ENCODE measurements around the gene C3orf49.
A peak's percentile ranks its signal among the peaks of the same experiment; 100 is the strongest.

The C3orf49 gene

GRCh38 chr3:63819151-63819398 is at the start of gene C3orf49:
TSS of gene C3orf49 (plus strand) at chr3:63819299. CDS start at chr3:63819472, 173 bp downstream.
- no peak for DNase-seq

- DNase-seq, result no peak
Observed at GRCh38 chr3:63774781-63775180, 44.3 kb upstream of the C3orf49 start.

GRCh38 chr3:63779227-63779626 is 39.9 kb upstream of the C3orf49 start:
- no peak for DNase-seq

- DNase-seq, result no peak
Observed at GRCh38 chr3:63791974-63792373, 27.1 kb upstream of the C3orf49 start.

- DNase-seq, result no peak
Observed at GRCh38 chr3:63795438-63795837, 23.7 kb upstream of the C3orf49 start.

- no peak for DNase-seq
Observed at GRCh38 chr3:63798544-63798943, 20.6 kb upstream of the C3orf49 start.

- DNase-seq, result no peak
Observed at GRCh38 chr3:63798949-63799348, 20.1 kb upstream of the C3orf49 start.

GRCh38 chr3:63800097-63800496 is 19.0 kb upstream of the C3orf49 start:
- no peak for DNase-seq

GRCh38 chr3:63803911-63804310 is 15.2 kb upstream of the C3orf49 start:
- no peak for DNase-seq

- DNase-seq, result no peak
Observed at GRCh38 chr3:63807961-63808565, 11.0 kb upstream of the C3orf49 start.

- DNase-seq, result no peak
Observed at GRCh38 chr3:63808633-63809032, 10.5 kb upstream of the C3orf49 start.

GRCh38 chr3:63809607-63810006 is 9.5 kb upstream of the C3orf49 start:
- DNase-seq, result no peak

- DNase-seq, result no peak
Observed at GRCh38 chr3:63814237-63814636, 4.9 kb upstream of the C3orf49 start.

GRCh38 chr3:63817225-63817624 is 1.9 kb upstream of the C3orf49 start:
- DNase-seq, result no peak

- DNase-seq, result peak; percentile 50
Observed at GRCh38 chr3:63818282-63819150, 583 bp upstream of the C3orf49 start.

GRCh38 chr3:63824309-63824708 is 5.2 kb downstream of the C3orf49 start:
- DNase-seq, result no peak

GRCh38 chr3:63830526-63830925 is 11.4 kb downstream of the C3orf49 start:
- DNase-seq, result no peak

- DNase-seq, result no peak
Observed at GRCh38 chr3:63832395-63832794, 13.3 kb downstream of the C3orf49 start.

GRCh38 chr3:63841704-63842103 is 22.6 kb downstream of the C3orf49 start:
- DNase-seq, result no peak

GRCh38 chr3:63842127-63842526 is 23.0 kb downstream of the C3orf49 start:
- no peak for DNase-seq

- DNase-seq, result no peak
Observed at GRCh38 chr3:63845215-63845614, 26.1 kb downstream of the C3orf49 start.

GRCh38 chr3:63847718-63848450 is 28.8 kb downstream of the C3orf49 start:
- no peak for DNase-seq

GRCh38 chr3:63849175-63849574 is 30.1 kb downstream of the C3orf49 start:
- DNase-seq, result no peak

- DNase-seq, result no peak
Observed at GRCh38 chr3:63851287-63851686, 32.2 kb downstream of the C3orf49 start.
